AG04449 (cell line): ENCODE results near the gene NDUFS5.

ENCODE experiments used
- CTCF ChIA-PET: fragments of 350-600 bp; formaldehyde crosslinking; extraction: SDS; loops from one replicate; lab custom pipeline; 2021; ENCODE audit warnings: antibody characterized with exemption; lab: Yijun Ruan, JAX
- POLR2A ChIA-PET: fragments of 400-600, 350-600 bp; formaldehyde crosslinking; extraction: SDS; loops from one replicate; lab custom pipeline; 2020; ENCODE audit warnings: antibody characterized with exemption, inconsistent platforms; lab: Yijun Ruan, JAX
- DNase-seq: peaks from one replicate; pipeline ENCODE4 v3.0.0-alpha.2; 2010; ENCODE audit warnings: low read depth, low spot score
- H3K4me3 ChIP-seq: 2 replicates; pipeline ENCODE4 v1.5.1; 2011; ENCODE audit warnings: low read depth, mild to moderate bottlenecking, control low read depth, low read length
- CTCF ChIP-seq: IDR thresholded peaks from one replicate; pipeline ENCODE4 v1.5.1; 2011; ENCODE audit warnings: mild to moderate bottlenecking, moderate library complexity, low read length, control low read depth, inconsistent platforms; ENCODE audit not compliant: insufficient read depth; ENCODE audit errors: missing control alignments

NDUFS5 gene

GRCh38 chr1:39076799-39077148 is 50.6 kb downstream of the NDUFS5 start:
- TF ChIP-seq CTCF = no peak
- DNase-seq = no peak
- H3K4me3 ChIP-seq = no peak overlapping the region
- POLR2A ChIA-PET = interaction anchor here (0.9 kb wide), 1 partner anchor 16 kb away, joined by 3 read pairs; no protein-coding TSS in a partner anchor
- CTCF ChIA-PET = interaction anchor here (3.1 to 4.8 kb wide), 2 partner anchors 11 to 15 kb away, joined by 13 to 19 read pairs; no protein-coding TSS in a partner anchor

- CTCF ChIA-PET = interaction anchor here (1.0 to 4.8 kb wide), 4 partner anchors 11 to 503 kb away, joined by 3 to 41 read pairs (median 4); no protein-coding TSS in a partner anchor
- POLR2A ChIA-PET = no interaction called here
- H3K4me3 ChIP-seq = peak overlapping the region; percentile 0; the same call in 1 of the 2 replicates
Observed at GRCh38 chr1:39080269-39080826, 54.2 kb downstream of the NDUFS5 start.

GRCh38 chr1:39080831-39081270 is 54.7 kb downstream of the NDUFS5 start:
- no peak for TF ChIP-seq CTCF
- H3K4me3 ChIP-seq = peak overlapping the region; percentile 59
- DNase-seq = no peak
- ChIA-PET CTCF (interaction anchor here (1.0 to 4.8 kb wide), 4 partner anchors 10 to 502 kb away, joined by 3 to 41 read pairs (median 4); no protein-coding TSS in a partner anchor), POLR2A (no interaction called here)

More at GRCh38 chr1:39080269-39080826, 54.2 kb downstream of the NDUFS5 start:
- TF ChIP-seq CTCF = no peak
- DNase-seq = no peak

GRCh38 chr1:39081271-39082009 is 55.3 kb downstream of the NDUFS5 start:
- no peak for DNase-seq
- no peak for TF ChIP-seq CTCF
- H3K4me3 ChIP-seq = peak overlapping the region; percentile 59
- ChIA-PET POLR2A (no interaction called here), CTCF (interaction anchor here (1.1 to 4.8 kb wide), 3 partner anchors 10 to 246 kb away, joined by 4 to 41 read pairs (median 5); no protein-coding TSS in a partner anchor)

- DNase-seq = no peak
- ChIA-PET POLR2A (no interaction called here), CTCF (interaction anchor here (0.9 to 4.8 kb wide), 4 partner anchors 9 to 25 kb away, joined by 3 to 41 read pairs (median 10); no protein-coding TSS in a partner anchor)
- no peak for TF ChIP-seq CTCF
- H3K4me3 ChIP-seq = peak overlapping the region; percentile 59
Observed at GRCh38 chr1:39082010-39082799, 56.1 kb downstream of the NDUFS5 start.
